GM12891 (cell line): ENCODE data around the gene LRP1-AS.
A peak's percentile ranks its signal among the peaks of the same experiment; 100 is the strongest.

ENCODE experiments used
- POLR2A ChIP-seq: IDR thresholded peaks from 2 replicates; pipeline ENCODE4 v1.6.1; 2011; ENCODE audit warnings: low read depth, low read length, control low read depth
- POLR2AphosphoS5 ChIP-seq: IDR thresholded peaks from 2 replicates; pipeline ENCODE4 v1.6.1; 2011; ENCODE audit warnings: low read depth, low read length, control low read depth
- SPI1 ChIP-seq: IDR thresholded peaks from 2 replicates; pipeline ENCODE4 v1.6.1; 2011; ENCODE audit warnings: low read depth, low read length, control low read depth

DNA sequence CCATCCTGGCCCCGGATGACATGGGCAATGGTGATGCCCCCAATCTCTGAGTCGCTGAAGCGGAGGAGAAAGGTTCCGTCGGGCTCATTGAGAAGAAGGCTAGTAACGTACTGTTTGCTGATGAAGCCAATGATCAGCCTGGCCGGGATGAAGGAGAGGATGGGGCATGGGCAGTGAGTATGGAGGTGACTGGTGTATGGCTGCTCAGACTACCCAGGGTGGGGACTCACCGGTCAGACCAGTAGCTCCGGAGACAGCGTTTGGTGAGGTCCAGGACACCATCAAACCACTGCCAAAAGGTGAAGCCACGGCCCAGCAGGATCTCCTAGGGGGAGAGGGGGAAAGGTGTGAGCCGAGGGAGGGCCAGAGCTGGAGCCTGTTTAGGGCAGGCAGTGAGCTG lies 47.7 kb downstream of the LRP1-AS start:
- TF ChIP-seq POLR2AphosphoS5, result 0 out of 2 replicates have a peak, but pooled peaks have one; percentile 0
- no peak for TF ChIP-seq POLR2A
- no peak for TF ChIP-seq SPI1
